Glomerular endothelial cell (primary cell): Measurements from ENCODE around the gene FLRT2. TPM values are rescaled to one million over a fixed set of nuclear protein-coding genes. Genes with fewer than 3 reads are reported as not detected.

Experiments used
- DNase-seq: peaks from one replicate; pipeline ENCODE4 v3.0.0-alpha.2; 2011; ENCODE audit warnings: low read depth, low spot score; ENCODE audit errors: extremely low read depth
- total RNA-seq: library from RNA; depleted of rRNA; stranded (reverse); fragments of >200 nt; gene quantifications from 2 replicates; pipeline ENCODE4 v1.2.3, GENCODE V29; 2015

The FLRT2 gene
- total RNA-seq, 1 donor from 2014 or later, result 153 TPM

DNA sequence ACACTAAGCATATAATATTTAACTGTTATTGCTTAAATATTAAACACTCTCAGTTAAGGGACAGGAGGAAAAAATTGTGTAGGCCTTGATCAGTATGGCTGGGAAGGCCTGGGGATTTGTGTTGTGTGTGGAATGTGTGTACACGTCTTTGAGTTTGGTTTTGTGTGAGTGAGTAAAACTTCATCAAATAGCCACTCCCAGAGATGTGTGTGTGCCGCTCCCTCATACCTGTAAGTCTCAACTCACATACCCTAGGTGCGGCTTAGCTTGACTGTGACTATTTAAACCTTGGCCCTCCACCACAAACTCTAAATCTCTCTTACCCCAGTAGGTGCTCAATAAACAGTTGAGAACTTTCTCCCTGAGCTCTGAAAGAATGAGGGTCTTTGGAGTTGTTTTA, 64.3 kb downstream of the FLRT2 start:
- DNase-seq, result no peak

- DNase-seq, result no peak
Measured at GRCh38 chr14:85595981-85596380, 66.0 kb downstream of the FLRT2 start.

- DNase-seq, result no peak
Measured at GRCh38 chr14:85596562-85596961, 66.6 kb downstream of the FLRT2 start.

DNA sequence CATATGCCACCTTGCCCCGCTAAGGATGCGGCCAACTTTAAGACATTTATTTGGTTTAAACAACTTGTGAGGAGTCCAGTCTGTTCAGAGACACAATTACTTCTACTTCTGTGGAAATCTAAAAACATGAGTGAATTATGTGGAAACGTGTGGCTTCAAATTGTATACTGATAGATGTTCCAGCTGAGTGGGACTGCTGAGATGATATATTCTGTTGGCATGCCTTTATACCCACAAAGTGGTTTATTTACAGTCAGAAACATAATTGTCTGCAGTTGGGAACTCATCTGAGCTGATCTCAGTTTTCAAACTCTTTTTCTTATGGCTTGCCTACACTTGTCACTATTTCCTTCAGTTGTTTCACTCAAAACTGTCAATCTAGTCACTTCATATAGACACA, 67.8 kb downstream of the FLRT2 start:
- no peak for DNase-seq

DNA sequence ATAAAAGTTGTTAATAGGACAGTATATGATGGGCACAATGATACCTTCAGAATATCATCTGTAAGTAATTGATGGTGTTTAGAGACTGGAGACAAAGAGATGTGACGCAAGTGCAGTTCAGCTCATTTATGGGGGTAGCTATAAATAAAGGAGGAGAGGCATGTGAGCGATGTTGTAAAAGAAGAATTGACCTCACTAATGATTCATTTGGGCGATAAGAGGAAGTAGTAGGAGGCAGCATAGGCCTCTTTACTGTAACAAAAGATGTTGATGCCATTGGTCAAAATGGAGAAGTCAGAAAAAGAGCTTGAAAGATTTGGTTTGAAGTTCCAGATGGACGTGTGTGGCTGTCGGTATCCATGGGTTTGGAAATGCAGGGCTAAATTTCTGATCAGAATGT, 70.0 kb downstream of the FLRT2 start:
- no peak for DNase-seq

GRCh38 chr14:85601246-85601645, 71.3 kb downstream of the FLRT2 start:
- DNase-seq, result no peak

GRCh38 chr14:85601690-85602089, 71.7 kb downstream of the FLRT2 start:
- no peak for DNase-seq

- no peak for DNase-seq
Measured at GRCh38 chr14:85602345-85602744, 72.4 kb downstream of the FLRT2 start.

GRCh38 chr14:85604021-85604420, 74.1 kb downstream of the FLRT2 start:
- DNase-seq, result no peak

- no peak for DNase-seq
Measured at GRCh38 chr14:85604714-85605113, 74.8 kb downstream of the FLRT2 start.

DNA sequence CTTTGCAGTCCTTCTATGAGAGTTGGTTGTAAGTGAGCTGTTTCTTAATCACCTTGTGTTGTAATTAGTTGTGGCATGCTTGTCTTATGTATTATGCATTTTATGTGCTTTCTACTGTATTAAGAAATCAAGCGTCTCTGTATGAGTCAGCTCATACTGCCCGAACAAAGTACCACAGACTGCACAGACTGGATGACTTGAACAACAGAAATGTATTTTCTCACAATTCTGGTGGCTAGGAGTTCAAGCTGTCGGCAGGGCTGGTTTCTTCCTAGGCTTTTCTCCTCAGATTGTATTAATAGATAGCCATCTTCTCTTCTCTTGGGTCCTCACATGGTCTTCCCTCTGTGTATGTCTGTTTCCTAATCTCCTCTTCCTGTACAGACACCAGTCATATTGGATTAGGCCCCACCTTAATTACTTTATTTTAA, 77.7 kb downstream of the FLRT2 start:
- no peak for DNase-seq

DNA sequence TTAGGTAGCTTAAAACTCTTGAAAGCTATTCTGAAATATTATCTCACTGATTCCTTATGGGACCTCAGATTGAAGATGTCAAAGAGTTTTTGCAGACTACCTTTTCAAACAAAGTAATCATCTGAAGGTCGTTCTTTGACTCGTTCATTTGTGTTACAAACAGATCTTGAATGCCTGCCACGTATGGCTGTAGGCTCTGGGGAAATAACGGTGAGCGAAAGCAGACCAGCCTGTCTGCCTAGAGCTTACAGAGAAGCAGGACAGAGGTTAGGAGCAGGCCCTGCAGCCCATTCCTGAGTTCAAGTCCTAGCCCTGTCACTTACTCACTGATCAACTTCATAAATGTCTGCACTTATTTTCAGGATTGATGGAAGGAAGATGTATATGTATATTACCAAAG, 83.6 kb downstream of the FLRT2 start:
- no peak for DNase-seq

GRCh38 chr14:85616386-85616885, 86.5 kb downstream of the FLRT2 start:
- no peak for DNase-seq

DNA sequence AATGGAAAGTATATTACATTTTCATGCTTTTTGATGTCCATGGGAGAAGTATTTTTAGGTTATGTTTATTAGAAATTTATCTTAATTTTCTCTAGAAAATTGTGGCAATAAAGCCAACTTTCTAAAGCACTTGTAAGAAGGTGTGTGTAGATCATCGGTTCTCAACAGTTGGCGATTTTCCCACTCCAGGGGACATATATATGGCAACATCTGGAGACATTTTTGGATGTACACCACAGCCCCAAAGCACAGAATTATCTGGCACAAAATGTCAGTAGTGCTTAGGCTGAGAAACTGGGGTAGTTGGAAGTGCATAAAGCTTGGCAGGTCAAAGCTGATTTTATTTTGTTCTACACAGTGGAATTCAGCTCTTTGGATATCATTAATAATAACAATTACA, 86.9 kb downstream of the FLRT2 start:
- DNase-seq, result no peak

DNA sequence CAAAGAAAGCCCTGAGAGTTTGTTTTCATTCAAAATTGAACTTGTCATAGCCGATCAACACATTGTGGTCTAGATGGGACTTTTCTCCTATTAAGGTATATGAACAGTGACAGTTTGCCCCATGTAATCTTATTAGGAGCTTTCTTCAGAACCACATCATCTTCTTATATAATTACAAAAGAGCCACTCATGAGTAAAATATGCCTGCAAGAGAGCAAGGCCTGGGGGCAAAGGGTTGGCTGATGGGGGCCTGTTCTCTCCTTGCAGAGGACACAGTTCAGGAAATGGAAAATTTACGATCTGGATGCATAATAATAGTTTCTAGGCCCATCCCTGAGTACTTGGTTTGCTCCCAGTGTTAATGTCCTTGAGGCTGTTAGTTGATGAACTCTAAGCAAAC, 87.8 kb downstream of the FLRT2 start:
- DNase-seq, result no peak

DNA sequence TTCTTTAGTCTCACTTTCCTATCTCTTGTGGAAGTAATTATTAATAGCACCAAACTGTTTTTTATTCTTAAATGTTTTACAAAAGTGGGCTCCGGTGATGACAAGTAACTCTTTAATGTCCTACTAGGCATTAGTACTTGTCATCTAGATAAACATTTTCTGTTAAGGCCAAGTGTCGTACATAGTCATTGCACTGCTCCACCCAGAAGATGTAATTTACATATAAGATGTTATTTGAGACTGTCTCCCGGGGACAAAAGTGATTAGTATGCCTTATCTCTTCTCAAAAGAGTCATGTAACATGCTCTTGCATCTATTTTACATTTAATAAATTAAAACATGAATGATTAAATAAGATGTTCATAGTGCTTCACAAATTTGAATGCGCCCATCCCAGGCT, 88.4 kb downstream of the FLRT2 start:
- DNase-seq, result no peak

- no peak for DNase-seq
Measured at GRCh38 chr14:85618978-85619377, 89.0 kb downstream of the FLRT2 start.

DNA sequence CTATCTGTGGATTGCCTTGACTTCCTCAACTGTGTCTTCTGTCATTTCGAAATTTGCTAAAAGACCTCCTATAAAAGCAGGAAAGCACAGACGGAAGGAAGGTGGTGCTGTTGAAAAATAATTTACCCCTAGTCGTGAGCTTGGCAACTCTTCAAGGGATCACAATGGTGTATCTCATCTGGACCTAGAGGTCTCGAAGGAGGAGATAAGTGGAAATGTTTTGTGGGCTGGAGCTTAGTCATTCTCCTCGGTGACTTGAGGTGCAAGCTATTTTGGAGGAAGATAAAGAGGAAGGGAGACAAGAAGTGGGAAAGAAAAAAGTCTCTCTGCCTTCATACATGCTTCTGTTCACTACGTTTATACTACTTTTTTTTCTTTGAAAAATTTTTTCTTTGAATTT, 89.9 kb downstream of the FLRT2 start:
- DNase-seq, result no peak

- no peak for DNase-seq
Measured at GRCh38 chr14:85620947-85621346, 91.0 kb downstream of the FLRT2 start.

DNA sequence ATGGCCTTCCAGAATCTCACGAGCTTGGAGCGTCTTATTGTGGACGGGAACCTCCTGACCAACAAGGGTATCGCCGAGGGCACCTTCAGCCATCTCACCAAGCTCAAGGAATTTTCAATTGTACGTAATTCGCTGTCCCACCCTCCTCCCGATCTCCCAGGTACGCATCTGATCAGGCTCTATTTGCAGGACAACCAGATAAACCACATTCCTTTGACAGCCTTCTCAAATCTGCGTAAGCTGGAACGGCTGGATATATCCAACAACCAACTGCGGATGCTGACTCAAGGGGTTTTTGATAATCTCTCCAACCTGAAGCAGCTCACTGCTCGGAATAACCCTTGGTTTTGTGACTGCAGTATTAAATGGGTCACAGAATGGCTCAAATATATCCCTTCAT, 92.2 kb downstream of the FLRT2 start:
- DNase-seq, result no peak

DNA sequence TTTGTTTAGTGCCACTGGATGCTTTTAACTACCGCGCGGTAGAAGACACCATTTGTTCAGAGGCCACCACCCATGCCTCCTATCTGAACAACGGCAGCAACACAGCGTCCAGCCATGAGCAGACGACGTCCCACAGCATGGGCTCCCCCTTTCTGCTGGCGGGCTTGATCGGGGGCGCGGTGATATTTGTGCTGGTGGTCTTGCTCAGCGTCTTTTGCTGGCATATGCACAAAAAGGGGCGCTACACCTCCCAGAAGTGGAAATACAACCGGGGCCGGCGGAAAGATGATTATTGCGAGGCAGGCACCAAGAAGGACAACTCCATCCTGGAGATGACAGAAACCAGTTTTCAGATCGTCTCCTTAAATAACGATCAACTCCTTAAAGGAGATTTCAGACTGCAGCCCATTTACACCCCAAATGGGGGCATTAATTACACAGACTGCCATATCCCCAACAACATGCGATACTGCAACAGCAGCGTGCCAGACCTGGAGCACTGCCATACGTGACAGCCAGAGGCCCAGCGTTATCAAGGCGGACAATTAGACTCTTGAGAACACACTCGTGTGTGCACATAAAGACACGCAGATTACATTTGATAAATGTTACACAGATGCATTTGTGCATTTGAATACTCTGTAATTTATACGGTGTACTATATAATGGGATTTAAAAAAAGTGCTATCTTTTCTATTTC, 93.2 kb downstream of the FLRT2 start:
- no peak for DNase-seq

DNA sequence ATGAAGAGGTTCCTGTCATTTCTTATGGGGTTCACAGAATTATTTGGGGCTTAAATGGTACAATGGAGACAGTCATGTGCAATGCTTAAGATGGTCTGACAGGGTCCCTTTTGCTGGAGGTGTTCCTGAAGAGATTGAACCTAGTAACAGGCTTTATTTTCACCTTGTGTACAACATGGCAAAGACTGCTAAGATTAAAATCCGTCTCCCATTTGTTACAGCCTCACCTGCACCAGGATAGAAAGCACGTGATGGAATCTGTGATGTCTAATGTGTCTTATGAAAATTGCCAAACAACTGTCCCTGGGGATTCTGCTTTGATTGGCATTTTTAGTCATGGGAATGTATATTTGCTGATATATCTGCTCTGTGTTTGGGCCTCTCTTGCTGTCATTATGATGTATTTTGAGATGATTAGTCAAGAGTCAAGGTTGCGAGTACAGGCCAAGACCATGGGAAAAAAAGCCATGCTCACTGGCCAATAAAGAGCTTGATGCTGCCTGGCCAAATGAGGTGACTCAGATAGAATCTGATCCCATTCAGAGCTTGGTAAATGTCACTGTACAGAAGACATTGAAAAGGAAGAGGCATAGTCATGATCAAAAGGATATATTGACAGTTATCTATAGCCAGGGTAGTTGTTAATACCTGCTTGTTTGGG, 96.1 kb downstream of the FLRT2 start:
- DNase-seq, result no peak
